GM06990 (cell line): ENCODE data around the gene PRICKLE2.

Source experiments
- DNase-seq: peaks from one replicate; pipeline ENCODE4 v3.0.0-alpha.2; 2011; ENCODE audit not compliant: insufficient read length; ENCODE audit errors: extremely low read depth
- H3K27me3 ChIP-seq: replicated peaks from 2 replicates; pipeline ENCODE4 v1.6.0; 2011; ENCODE audit warnings: low read length; ENCODE audit not compliant: control insufficient read depth, insufficient read depth
- H3K36me3 ChIP-seq: 2 replicates; pipeline ENCODE4 v1.5.1; 2011; ENCODE audit warnings: low read length; ENCODE audit not compliant: control insufficient read depth, insufficient read depth
- H3K4me3 ChIP-seq: replicated peaks from 2 replicates; pipeline ENCODE4 v1.5.1; 2011; ENCODE audit warnings: low read depth, mild to moderate bottlenecking, control low read depth, low read length
- TF ChIP-seq, protein P1 (sequence below): IDR thresholded peaks from 2 replicates; pipeline ENCODE4 v1.5.1; 2011; ENCODE audit warnings: low read length, control low read depth, mild to moderate bottlenecking, inconsistent platforms; ENCODE audit not compliant: insufficient read depth, poor library complexity, severe bottlenecking

PRICKLE2 gene

GRCh38 chr3:64104006-64104405, 121.3 kb downstream of the PRICKLE2 start:
- Histone ChIP-seq H3K27me3 (no peaks in the 10 kb centered on the region), H3K36me3 (no peaks in the 10 kb centered on the region), H3K4me3 (no peak overlapping the region)
- TF ChIP-seq, protein P1, sequence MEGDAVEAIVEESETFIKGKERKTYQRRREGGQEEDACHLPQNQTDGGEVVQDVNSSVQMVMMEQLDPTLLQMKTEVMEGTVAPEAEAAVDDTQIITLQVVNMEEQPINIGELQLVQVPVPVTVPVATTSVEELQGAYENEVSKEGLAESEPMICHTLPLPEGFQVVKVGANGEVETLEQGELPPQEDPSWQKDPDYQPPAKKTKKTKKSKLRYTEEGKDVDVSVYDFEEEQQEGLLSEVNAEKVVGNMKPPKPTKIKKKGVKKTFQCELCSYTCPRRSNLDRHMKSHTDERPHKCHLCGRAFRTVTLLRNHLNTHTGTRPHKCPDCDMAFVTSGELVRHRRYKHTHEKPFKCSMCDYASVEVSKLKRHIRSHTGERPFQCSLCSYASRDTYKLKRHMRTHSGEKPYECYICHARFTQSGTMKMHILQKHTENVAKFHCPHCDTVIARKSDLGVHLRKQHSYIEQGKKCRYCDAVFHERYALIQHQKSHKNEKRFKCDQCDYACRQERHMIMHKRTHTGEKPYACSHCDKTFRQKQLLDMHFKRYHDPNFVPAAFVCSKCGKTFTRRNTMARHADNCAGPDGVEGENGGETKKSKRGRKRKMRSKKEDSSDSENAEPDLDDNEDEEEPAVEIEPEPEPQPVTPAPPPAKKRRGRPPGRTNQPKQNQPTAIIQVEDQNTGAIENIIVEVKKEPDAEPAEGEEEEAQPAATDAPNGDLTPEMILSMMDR = no peak
- no peak for DNase-seq

GRCh38 chr3:64103131-64103530, 122.1 kb downstream of the PRICKLE2 start:
- H3K4me3 ChIP-seq = no peak overlapping the region
- TF ChIP-seq, protein P1 = no peak
- H3K27me3 ChIP-seq = no peaks in the 10 kb centered on the region
- DNase-seq = no peak
- H3K36me3 ChIP-seq = no peaks in the 10 kb centered on the region

GRCh38 chr3:64102147-64102546, 123.1 kb downstream of the PRICKLE2 start:
- TF ChIP-seq, protein P1 = no peak
- no peak for DNase-seq
- H3K27me3 ChIP-seq = no peaks in the 10 kb centered on the region

DNA sequence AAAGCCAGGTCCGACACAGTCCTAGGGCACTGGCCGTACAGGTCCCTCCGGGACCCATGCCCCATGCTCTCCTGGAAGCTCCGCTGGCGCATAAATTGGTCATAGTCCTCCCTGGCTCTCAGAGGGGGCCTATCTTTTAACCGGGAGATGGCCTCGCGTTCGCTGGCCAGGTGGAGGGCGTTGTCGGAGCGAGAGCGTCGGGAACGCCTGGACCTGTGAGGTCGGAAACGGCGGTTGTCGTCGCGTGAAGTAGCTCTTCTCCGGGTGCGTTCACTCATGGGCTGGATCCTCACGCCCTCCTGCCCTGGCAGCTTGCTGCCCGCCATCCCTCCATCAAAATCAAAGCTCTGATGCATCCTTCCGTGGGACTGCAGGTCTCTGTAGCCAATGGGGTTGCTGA, 126.0 kb downstream of the PRICKLE2 start:
- DNase-seq = no peak
- H3K27me3 ChIP-seq = no peaks in the 10 kb centered on the region

More at GRCh38 chr3:64102147-64102546, 123.1 kb downstream of the PRICKLE2 start:
- Histone ChIP-seq H3K4me3 (no peak overlapping the region), H3K36me3 (no peaks in the 10 kb centered on the region)

DNA sequence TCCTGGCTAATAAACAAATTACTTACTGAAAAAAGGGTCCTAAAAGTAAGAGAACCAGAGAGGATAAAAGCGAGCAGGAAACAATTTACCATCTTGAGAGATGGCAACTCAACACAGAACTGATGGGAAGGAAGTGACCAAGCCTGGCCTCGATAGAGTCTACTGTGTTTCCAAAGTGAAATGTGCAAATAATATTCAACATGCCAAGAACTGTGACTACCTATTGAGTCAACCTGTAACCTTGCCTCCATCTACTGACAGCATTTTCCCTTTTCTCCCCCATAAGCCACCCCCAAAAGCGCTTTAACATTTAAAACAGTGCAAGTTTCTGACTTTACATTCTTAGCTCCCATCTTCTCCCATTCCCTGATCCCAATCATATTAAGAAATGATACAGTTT, 126.6 kb downstream of the PRICKLE2 start:
- no peak for DNase-seq
- TF ChIP-seq, protein P1 = no peak
- no peaks in the 10 kb centered on the region for H3K36me3 ChIP-seq
- no peak overlapping the region for H3K4me3 ChIP-seq
- H3K27me3 ChIP-seq = no peaks in the 10 kb centered on the region

More for the DNA sequence above, 126.0 kb downstream of the PRICKLE2 start:
- Histone ChIP-seq H3K36me3 (no peaks in the 10 kb centered on the region), H3K4me3 (no peak overlapping the region)
- TF ChIP-seq, protein P1 = no peak

DNA sequence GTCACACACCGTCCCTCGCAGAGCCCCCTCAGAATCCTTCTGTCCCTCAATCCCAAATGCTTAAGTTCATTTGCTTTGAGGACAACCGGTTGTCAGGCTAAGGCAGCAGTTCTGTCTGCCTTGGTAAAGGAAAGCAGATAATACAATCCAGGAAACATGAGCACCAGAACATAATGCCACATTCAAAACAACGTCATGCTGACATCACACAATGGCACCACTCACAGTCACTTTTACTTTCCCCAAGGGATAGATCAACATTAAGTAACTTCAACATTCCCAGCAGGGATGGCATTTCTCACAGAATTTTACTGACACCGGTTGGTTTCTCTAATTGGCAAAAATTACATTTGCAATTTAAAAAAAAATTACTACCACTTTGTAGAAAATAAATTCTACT, 127.3 kb downstream of the PRICKLE2 start:
- Histone ChIP-seq H3K27me3 (no peaks in the 10 kb centered on the region), H3K4me3 (no peak overlapping the region), H3K36me3 (no peaks in the 10 kb centered on the region)
- TF ChIP-seq, protein P1 = no peak
- no peak for DNase-seq
